Activated CD8-positive, alpha-beta T cell treated with anti-CD3 and anti-CD28 coated beads for 36 hours (primary cell): Measurements from ENCODE around the gene EXOC3. TPM values are rescaled to one million over a fixed set of nuclear protein-coding genes. Genes with fewer than 3 reads are reported as not detected.

Source experiments
- ATAC-seq: fragments of 200-7000 bp; cut with Tn5 transposase; one replicate; pipeline ENCODE4 v1.10.0; 2021; ENCODE audit warnings: mild to moderate bottlenecking, moderate library complexity
- CTCF ChIA-PET: fragments of 350-600 bp; sonication (Branson Sonifier 250); formaldehyde crosslinking; loops from one replicate; lab custom pipeline; 2021; ENCODE audit warnings: antibody characterized with exemption; lab: Charles Lee
- POLR2A ChIA-PET: fragments of 350-600 bp; sonication (Branson Sonifier 250); formaldehyde crosslinking; loops from one replicate; lab custom pipeline; 2021; ENCODE audit warnings: antibody characterized with exemption; lab: Charles Lee
- DNase-seq: peaks from one replicate; pipeline ENCODE4 v3.0.0-alpha.2; 2020
- H3K27ac Mint-ChIP-seq: one replicate; pipeline ENCODE4 v1.8.0; 2021; ENCODE audit warnings: mild to moderate bottlenecking, mixed read lengths
- H3K27me3 Mint-ChIP-seq: one replicate; pipeline ENCODE4 v1.8.0; 2021; ENCODE audit warnings: mixed read lengths
- H3K36me3 Mint-ChIP-seq: one replicate; pipeline ENCODE4 v1.8.0; 2021; ENCODE audit warnings: low read depth, mixed read lengths
- H3K4me1 Mint-ChIP-seq: one replicate; pipeline ENCODE4 v1.8.0; 2021; ENCODE audit warnings: low read depth, mixed read lengths
- H3K4me3 Mint-ChIP-seq: one replicate; pipeline ENCODE4 v1.8.0; 2021; ENCODE audit warnings: mild to moderate bottlenecking, moderate library complexity, mixed read lengths
- H3K9me3 Mint-ChIP-seq: one replicate; pipeline ENCODE4 v1.8.0; 2021; ENCODE audit warnings: mixed read lengths
- CTCF ChIP-seq: fragments of 200-600 bp; IDR thresholded peaks from one replicate; pipeline ENCODE4 v1.8.0; 2022; ENCODE audit warnings: antibody characterized with exemption, mild to moderate bottlenecking
- intact Hi-C: fragments of 100-400 bp; cut with micrococcal nuclease; formaldehyde crosslinking; loops from one replicate; pipeline ENCODE4 v1.10.0; 2022
- total RNA-seq, 2 experiments: library from RNA; stranded (reverse); gene quantifications; one replicate each; pipeline ENCODE4 v1.2.3, GENCODE V29; 2021

The EXOC3 gene
- total RNA-seq, 2 experiments from 2014 or later, result 65.9 to 67.6 TPM

GRCh38 chr5:514673-515072 lies 71.7 kb downstream of the EXOC3 start:
- Mint-ChIP-seq H3K9me3 (no peaks in the 10 kb centered on the region), H3K4me1 (no peaks in the 10 kb centered on the region), H3K27ac (no peak overlapping the region), H3K27me3 (peaks cover 17% of the 10 kb centered on the region), H3K4me3 (no peak overlapping the region), H3K36me3 (no peaks in the 10 kb centered on the region)
- ChIA-PET POLR2A (interaction anchor here (1.1 kb wide), 1 partner anchor 13 kb away, joined by 3 read pairs; no protein-coding TSS in a partner anchor), CTCF (interaction anchor here (0.8 kb wide), 1 partner anchor 14 kb away, joined by 3 read pairs; no protein-coding TSS in a partner anchor)
- intact Hi-C loops, result no loop called here
- DNase-seq, result no peak
- no peak for ATAC-seq
- TF ChIP-seq CTCF, result no peak

GRCh38 chr5:515273-515836 lies 72.4 kb downstream of the EXOC3 start:
- CTCF ChIA-PET, result interaction anchor here (0.8 kb wide), 1 partner anchor 14 kb away, joined by 3 read pairs; no protein-coding TSS in a partner anchor

GRCh38 chr5:516338-516925 lies 73.5 kb downstream of the EXOC3 start:
- intact Hi-C loops, result no loop called here
- CTCF ChIA-PET, result no interaction called here

More at GRCh38 chr5:515273-515836, 72.4 kb downstream of the EXOC3 start:
- no peaks in the 10 kb centered on the region for H3K9me3 Mint-ChIP-seq
- DNase-seq (no peak), ATAC-seq (no peak)
- intact Hi-C loops, result no loop called here
- POLR2A ChIA-PET, result interaction anchor here (1.1 kb wide), 1 partner anchor 12 kb away, joined by 3 read pairs; no protein-coding TSS in a partner anchor
- no peaks in the 10 kb centered on the region for H3K36me3 Mint-ChIP-seq
- no peak overlapping the region for H3K27ac Mint-ChIP-seq
- H3K27me3 Mint-ChIP-seq, result peaks cover 19% of the 10 kb centered on the region
- H3K4me1 Mint-ChIP-seq, result no peaks in the 10 kb centered on the region
- TF ChIP-seq CTCF, result no peak
- no peak overlapping the region for H3K4me3 Mint-ChIP-seq

More at GRCh38 chr5:516338-516925, 73.5 kb downstream of the EXOC3 start:
- ATAC-seq (no peak), DNase-seq (no peak)
- Mint-ChIP-seq H3K27ac (no peak overlapping the region), H3K36me3 (no peaks in the 10 kb centered on the region), H3K27me3 (peaks cover 21% of the 10 kb centered on the region), H3K4me3 (no peak overlapping the region), H3K9me3 (no peaks in the 10 kb centered on the region), H3K4me1 (no peaks in the 10 kb centered on the region)
- no peak for TF ChIP-seq CTCF
- POLR2A ChIA-PET, result interaction anchor here (0.8 kb wide), 1 partner anchor 277 kb away, joined by 3 read pairs; no protein-coding TSS in a partner anchor

Other genes with a start within 250 kb of the EXOC3 start
- 1 to 10 TPM; 4.2 to 4.3 TPM for gene CCDC127, start 225.0 kb upstream of the EXOC3 start, total RNA-seq
- 100 to 1,000 TPM; 141 to 149 TPM for gene SDHA, start 224.9 kb upstream of the EXOC3 start, total RNA-seq
- gene PDCD6, start 171.5 kb upstream of the EXOC3 start, total RNA-seq, result 10 to 100 TPM; 87.1 to 92.4 TPM
- gene AHRR, start 121.5 kb upstream of the EXOC3 start, total RNA-seq, result 10 to 100 TPM; 26.3 to 27.9 TPM
- gene SLC9A3, start 81.3 kb downstream of the EXOC3 start, total RNA-seq, result 1 to 10 TPM; 3.2 to 3.3 TPM
- 10 to 100 TPM; 27.0 to 28.9 TPM for gene CEP72, start 169.2 kb downstream of the EXOC3 start, total RNA-seq